HFF-Myc (cell line): ENCODE measurements around the gene NEMP2.
"Not testable (repeated sequence)": the region's sequence is repeated elsewhere in the genome, so short reads cannot be mapped to it uniquely, and the experiment has no call there.

ENCODE experiments used
- DNase-seq: peaks from one replicate; pipeline ENCODE4 v3.0.0-alpha.2; 2011; ENCODE audit warnings: low read depth; ENCODE audit errors: extremely low read depth
- H3K4me3 ChIP-seq: replicated peaks from 2 replicates; pipeline ENCODE4 v1.5.1; 2011; ENCODE audit warnings: low read depth, mild to moderate bottlenecking, control low read depth, low read length
- TF ChIP-seq, protein P1 (sequence below): IDR thresholded peaks from 2 replicates; pipeline ENCODE4 v1.5.1; 2012; ENCODE audit warnings: mild to moderate bottlenecking, low read depth, low read length, control low read depth; ENCODE audit errors: missing control alignments

The NEMP2 gene

DNA sequence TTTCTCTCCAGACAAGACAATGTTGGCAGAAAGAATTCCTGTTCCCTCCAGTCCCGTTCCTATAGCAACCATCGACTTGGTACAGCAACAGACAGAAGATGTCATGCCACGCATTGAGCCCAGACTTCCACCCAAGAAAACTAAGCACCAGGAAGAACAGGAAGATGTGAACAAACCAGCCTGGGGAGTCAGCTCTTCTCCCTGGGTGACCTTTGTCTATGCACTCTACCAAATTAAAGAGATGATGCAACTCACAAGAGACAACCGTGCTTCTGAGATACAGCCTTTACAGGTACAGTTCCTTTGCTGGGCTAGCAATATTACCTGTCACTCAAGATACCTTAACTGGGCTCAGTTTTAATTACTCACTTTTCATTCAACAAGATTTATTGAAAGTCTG is 37.1 kb downstream of the NEMP2 start:
- H3K4me3 ChIP-seq = no peak overlapping the region
- DNase-seq = no peak
- TF ChIP-seq, protein P1, sequence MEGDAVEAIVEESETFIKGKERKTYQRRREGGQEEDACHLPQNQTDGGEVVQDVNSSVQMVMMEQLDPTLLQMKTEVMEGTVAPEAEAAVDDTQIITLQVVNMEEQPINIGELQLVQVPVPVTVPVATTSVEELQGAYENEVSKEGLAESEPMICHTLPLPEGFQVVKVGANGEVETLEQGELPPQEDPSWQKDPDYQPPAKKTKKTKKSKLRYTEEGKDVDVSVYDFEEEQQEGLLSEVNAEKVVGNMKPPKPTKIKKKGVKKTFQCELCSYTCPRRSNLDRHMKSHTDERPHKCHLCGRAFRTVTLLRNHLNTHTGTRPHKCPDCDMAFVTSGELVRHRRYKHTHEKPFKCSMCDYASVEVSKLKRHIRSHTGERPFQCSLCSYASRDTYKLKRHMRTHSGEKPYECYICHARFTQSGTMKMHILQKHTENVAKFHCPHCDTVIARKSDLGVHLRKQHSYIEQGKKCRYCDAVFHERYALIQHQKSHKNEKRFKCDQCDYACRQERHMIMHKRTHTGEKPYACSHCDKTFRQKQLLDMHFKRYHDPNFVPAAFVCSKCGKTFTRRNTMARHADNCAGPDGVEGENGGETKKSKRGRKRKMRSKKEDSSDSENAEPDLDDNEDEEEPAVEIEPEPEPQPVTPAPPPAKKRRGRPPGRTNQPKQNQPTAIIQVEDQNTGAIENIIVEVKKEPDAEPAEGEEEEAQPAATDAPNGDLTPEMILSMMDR = no peak

DNA sequence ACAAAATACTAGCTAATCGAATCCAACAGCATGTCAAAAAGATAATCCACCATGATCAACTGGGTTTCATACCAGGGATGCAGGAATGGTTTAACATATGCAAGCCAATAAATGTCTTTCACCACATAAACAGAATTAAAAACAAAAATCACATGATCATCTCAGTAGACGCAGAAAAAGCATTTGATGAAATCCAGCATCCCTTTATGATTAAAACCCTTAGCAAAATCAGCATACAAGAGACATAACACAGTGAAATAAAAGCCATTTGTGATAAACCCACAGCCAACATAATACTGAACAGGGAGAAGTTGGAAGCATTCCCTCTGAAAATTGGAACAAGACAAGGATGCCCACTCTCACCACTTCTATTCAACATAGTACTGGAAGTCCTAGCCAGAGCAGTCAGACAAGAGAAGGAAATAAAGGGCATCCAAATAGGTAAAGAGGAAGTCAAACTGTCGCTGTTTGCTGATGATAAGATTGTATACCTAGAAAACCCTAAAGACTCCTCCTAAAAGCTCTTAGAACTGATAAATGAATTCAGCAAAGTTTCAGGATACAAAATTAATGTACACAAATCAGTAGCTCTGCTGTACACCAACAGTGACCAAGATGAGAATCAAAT is 39.8 kb downstream of the NEMP2 start:
- DNase-seq, H3K4me3 ChIP-seq: not testable (repeated sequence)

DNA sequence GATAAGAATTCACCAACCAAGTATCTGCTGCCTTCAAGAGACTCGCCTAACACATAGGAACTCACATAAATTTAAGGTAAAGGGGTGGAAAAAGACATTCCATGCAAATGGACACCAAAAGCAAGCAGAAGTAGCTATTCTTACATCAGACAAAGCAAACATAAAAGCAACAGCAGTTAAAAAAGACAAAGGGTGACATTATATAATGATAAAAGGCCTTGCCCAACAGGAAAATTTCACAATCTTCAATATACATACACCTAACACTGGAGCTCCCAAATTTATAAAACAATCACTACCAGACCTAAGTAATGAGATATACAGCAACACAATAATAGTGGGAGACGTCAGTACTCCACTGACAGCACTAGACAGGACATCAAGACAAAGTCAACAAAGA is 41.4 kb downstream of the NEMP2 start:
- no peak for DNase-seq
- no peak overlapping the region for H3K4me3 ChIP-seq
- TF ChIP-seq, protein P1 = no peak

DNA sequence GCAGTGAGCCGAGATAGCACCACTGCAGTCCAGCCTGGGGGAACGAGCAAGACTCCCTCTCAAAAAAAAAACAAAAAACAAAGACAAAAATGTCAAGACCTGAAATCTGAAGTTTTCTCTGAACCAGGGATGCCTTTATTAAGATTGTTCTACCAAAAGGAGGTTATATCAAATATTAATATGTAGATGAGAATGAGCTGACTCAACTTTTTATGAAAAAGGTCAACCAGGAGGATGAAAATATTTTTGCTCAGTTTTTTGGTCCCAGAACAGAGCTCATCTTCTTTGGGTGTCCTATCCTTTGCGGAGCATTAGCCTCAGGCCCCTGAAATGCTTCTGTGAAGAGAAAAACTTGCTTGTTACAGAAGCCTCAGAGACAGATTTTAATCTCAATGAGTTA is 44.0 kb downstream of the NEMP2 start:
- TF ChIP-seq, protein P1 = no peak
- no peak for DNase-seq
- H3K4me3 ChIP-seq = no peak overlapping the region

DNA sequence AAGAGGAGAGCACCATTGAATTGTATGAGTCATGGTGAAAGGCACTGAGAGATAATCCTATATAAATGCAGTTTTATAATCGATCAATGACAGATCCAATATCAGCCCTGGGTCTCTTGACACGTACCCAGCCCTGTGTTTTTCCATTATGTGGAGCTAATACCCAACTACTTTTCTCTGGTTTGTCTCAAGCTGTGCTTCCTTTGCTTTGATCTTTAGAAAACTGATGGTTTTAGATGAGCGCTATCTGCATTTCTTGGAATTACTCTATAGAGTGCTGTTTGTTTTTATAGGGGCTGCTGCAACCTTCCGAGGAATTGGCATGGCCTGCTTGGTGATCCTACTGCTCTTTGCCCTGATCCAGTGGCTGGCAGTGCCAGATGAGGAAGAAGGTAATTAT is 45.0 kb downstream of the NEMP2 start:
- H3K4me3 ChIP-seq = no peak overlapping the region
- TF ChIP-seq, protein P1 = no peak
- DNase-seq = no peak

DNA sequence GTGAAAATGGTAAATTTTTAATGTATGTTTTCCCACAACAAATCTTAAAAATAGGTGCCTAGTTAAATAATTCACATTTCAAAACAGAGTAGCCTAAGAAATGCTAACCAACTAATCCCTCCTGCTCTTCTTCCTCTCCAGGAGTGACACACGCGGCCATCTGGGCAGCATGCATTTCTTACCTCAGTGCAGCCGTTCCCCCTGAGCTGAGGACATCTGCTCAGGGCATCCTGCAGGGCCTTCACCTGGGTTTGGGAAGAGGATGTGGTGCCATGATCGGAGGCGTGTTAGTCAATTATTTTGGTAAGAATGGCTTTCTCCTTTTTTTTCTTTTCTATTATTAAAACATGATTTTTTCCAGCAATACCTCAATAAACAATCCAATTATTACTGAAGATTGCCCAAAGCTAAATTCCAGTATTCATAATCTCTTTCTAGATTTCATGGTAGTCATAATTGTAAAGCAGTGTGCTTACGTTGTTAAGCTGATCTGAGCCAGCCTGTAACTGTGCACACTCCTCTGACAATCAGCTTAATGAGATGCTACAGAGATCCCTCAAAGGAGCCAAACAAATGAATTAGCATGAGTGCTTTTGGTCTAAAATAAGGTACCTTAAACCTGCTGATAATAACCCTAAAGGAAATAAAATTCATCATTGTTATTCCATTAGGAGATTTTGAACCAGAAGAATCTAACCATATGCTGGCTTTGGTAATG is 45.8 kb downstream of the NEMP2 start:
- H3K4me3 ChIP-seq = no peak overlapping the region
- TF ChIP-seq, protein P1 = no peak
- DNase-seq = no peak

DNA sequence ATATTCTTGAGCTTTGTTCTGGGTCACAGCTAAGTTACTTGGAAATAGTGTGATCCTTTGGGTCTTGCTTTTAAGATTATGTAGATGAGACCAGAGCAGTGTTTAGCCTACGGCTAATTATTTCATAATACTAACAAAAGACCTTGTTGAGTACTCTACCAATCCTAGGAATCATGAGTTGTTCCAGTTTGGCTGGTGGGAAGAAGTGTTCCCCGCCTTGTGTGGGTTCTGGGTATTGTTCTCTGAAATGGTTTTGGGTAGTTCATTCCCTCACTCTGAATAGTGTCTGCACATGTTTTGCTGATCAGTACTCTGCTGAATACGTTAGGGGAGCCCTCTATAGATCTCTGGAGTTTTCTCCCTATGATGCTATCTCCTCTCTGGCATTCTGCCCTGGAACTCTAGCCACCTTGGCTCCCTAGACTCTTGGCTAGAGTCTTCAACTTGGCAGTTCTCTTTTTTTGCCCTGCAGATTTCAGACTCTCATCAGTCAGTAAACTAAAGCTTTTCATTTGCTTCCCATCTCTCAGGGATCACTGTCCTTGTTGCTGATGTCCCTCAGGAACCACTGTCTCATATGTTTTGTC is 48.4 kb downstream of the NEMP2 start:
- DNase-seq = no peak
- no peak overlapping the region for H3K4me3 ChIP-seq
- TF ChIP-seq, protein P1 = no peak
